ENCODE data around the gene DLG2. TPM values are rescaled to one million over a fixed set of nuclear protein-coding genes. Genes with fewer than 3 reads are reported as not detected.
A peak's percentile ranks its signal among the peaks of the same experiment; 100 is the strongest.
"Not testable (repeated sequence)": the region's sequence is repeated elsewhere in the genome, so short reads cannot be mapped to it uniquely, and the experiment has no call there.

The DLG2 gene
- total RNA-seq, 1 experiment from 2014 or later, result 0.72 TPM

GRCh38 chr11:85028329-85029101, 598.6 kb downstream of the DLG2 start:
- DNase-seq (ENCODE audit: low spot score), result no peak

DNA sequence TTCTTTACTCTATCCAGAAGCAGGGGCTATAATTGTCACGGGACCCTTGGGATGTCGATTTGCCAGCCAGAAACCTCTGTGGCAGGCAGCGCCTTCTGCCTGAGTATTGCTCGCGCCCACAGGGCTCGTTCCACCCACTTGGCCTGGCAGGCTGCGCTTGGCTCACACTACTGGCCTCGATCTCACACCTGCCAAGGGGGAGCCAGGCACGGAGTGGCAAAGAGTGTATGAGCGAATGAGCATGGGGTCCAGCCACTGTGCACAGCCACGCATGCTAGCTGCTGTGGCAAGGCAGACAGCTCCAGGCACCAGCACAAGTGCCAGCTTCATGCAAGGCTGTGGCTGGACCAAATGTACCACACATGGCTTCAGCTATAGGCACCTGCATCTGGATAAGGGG, 599.8 kb downstream of the DLG2 start:
- no peak for DNase-seq (ENCODE audit: low spot score)

GRCh38 chr11:85021058-85021457, 606.1 kb downstream of the DLG2 start:
- peak; percentile 13 for DNase-seq (ENCODE audit: low spot score)

GRCh38 chr11:84993386-84993785, 633.8 kb downstream of the DLG2 start:
- DNase-seq (ENCODE audit: low spot score), result no peak

GRCh38 chr11:84990141-84990540, 637.0 kb downstream of the DLG2 start:
- DNase-seq (ENCODE audit: low spot score), result no peak

DNA sequence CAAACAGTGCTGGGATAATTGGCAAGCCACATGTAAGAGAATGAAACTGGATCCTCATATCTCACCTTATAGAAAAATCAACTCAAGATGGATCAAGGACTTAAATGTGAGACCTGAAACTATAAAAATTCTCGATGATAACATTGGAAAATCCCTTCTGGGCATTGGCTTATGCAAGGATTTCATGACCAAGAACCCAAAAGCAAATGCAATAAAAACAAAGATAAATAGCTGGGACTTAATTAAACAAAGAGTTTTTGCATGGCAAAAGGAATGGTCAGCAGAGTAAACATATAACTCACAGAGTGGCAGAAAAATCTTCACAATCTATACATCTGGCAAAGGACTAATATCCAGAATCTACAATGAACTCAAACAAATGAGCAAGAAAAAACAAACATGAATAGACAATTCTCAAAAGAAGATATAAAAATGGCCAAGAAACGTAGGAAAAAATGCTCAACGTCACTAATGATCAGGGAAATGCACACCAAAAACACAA, 639.4 kb downstream of the DLG2 start:
- DNase-seq (ENCODE audit: low spot score), result not testable (repeated sequence)

DNA sequence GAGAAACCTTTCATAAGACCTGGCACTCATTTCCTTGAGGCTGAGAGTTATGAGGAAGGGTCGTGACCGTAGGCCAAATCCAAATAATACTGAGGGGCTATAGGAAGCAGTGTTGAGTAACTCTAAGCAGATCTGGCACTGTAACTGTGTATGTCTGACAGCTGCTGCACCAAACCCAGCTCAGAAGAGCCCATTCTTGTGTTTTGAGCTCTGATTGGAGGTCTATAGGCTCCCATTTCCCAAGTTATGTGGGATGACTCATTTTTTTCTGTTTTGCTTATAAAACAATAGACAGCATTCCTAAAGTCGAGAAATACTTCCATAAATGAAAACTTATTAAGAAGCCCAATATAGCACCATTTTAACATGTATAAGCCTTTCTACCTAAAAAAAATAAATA, 645.8 kb downstream of the DLG2 start:
- DNase-seq (ENCODE audit: low spot score), result no peak

- peak; percentile 8 for DNase-seq (ENCODE audit: low spot score)
These were observed 658.0 kb downstream of the DLG2 start for GRCh38 chr11:84969103-84969502.

GRCh38 chr11:84965484-84965883, 661.7 kb downstream of the DLG2 start:
- DNase-seq (ENCODE audit: low spot score), result no peak

DNA sequence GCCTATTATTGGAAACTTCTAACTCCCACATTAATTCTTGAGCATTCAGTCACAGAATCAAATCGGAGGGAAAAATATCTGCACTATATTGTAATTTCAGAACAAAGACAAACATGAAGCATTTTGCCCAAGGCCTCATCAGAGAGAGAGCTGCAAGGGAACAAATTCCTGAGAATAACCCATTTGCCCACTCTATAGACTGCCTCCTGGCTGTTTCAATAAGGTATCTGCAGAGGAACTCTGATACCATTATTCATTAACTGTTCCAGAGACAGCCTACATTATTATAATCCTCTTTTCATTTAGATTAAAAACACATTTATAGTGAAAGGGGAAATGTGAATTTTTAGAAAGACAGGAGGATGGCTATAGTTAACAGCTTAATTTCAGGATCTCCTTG, 663.9 kb downstream of the DLG2 start:
- no peak for DNase-seq (ENCODE audit: low spot score)

DNA sequence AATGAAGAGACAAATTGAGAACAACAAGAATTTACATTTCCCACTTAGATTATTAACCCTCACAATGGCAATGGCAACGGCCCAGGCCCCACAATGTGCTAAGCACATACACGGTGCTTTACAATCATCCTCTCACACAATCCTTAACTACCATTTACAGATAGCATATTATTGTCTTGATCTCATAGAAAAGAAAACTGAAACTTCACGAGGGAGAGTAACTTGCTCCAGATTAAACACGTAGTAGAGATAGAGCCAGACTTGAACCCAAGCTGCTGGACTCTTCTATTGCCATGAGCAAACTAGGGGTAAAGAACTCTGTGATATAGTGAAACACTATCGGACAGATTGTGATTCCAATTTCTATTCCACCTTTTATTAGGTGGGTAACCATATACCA, 665.1 kb downstream of the DLG2 start:
- no peak for DNase-seq (ENCODE audit: low spot score)

DNA sequence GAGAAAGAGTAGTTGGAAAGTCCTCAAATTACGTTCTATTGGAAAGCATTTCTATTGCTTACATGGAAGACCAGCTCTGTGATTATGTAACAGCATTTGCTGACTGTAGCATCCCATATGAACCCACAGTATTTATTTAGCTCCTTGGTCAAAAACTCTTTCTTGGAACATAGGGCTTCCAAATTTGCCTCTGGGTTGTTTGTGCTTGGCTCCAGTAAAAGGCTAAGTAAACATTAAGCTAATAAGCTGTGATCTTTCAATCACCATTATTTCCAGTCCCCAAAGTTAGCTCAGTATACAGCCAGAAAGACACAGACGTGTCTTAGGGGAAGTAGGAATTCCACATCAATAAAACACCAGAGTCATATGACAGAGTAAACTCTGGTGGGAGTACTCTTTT, 668.8 kb downstream of the DLG2 start:
- DNase-seq (ENCODE audit: low spot score), result no peak

DNA sequence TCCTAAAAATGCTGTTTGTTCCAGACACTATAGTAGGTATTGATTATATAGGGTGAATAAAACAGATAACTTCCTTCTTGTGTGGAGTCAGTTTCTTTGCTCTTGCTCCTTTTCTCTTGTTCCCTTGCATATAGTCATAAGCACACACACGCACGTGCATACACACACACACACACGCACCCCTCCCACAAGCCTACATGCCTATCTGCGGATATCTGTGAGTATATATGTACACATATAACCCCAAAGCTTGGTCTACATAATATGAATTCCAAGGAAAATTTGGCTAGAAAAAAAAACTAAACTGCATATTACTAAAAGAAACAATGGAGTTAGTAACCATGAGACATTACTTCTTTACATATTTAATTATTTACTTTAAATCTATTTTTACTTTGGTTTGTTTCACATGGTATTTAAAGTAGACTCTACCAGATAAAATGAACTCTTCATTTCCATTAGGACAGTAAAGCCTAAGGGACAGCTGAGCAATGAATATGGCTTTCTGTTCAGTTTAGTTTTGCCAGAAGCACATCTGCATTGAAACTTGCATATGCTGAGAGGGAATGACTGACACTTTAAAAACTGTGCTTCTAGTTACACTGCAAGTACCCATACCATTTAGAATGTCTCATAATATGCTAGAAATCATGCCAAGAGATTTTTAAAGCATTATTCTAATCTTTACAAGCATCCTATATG, 676.4 kb downstream of the DLG2 start:
- no peak for DNase-seq (ENCODE audit: low spot score)

DNA sequence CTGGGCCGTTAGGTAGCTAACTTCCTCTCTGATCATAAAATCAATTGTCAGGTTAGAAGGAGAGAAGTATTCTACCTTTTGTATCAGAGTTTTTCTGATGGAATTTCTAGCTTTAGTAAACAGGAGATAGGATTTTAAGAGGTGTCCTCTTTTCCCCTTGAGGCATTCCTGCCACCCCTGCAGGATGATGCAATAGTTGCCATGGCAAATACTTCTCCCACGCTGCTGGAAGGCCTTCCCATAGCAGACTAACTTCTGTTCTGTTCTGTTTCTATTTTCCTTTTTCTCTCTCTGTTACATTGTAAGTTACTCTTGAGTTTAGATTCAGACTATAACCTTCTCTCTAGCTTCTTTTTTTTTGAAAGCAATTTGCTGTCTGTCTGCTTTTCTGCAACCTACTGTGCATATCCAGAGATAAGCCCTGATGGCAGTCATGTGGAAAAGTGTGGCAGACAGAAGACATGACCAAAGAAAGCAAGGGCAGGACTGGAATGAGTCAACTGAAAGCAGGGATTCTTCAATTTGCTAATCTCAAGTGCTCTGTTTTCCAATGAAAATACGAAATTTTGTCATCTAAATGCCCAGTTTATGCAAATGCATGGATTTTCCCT, 679.1 kb downstream of the DLG2 start:
- no peak for DNase-seq (ENCODE audit: low spot score)

- DNase-seq (ENCODE audit: low spot score), result no peak
These were observed 680.1 kb downstream of the DLG2 start for GRCh38 chr11:84947070-84947469.

GRCh38 chr11:84930863-84931262, 696.3 kb downstream of the DLG2 start:
- no peak for DNase-seq (ENCODE audit: low spot score)

GRCh38 chr11:84929738-84930137, 697.4 kb downstream of the DLG2 start:
- no peak for DNase-seq (ENCODE audit: low spot score)

DNA sequence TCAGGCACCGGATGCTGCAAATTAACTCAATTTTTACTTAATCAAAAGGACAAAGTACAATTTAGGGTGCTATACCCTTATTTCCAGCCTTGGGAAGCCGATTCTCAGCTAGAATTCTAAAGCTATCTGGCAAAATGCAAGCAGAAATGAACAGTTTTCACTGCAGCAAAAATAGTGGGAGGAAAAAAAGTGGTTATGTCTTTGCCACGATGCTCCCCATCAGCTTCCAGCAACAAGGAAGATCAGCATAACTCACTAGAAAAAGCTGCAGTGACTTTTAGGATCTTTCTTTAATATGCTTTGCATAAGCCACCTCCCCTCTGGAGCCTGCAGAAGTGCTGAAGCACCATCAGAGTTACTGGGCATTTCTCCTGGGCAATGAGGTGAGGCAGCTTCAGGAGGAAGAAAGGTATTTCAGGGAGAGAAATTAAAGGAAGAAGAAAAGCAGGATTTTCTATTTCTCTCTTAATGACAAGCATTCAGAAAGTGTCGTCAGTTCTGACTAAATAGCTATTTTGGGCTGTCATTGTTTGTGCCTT, 702.9 kb downstream of the DLG2 start:
- no peak for DNase-seq (ENCODE audit: low spot score)

- no peak for DNase-seq (ENCODE audit: low spot score)
These were observed 703.7 kb downstream of the DLG2 start for GRCh38 chr11:84923489-84923888.

DNA sequence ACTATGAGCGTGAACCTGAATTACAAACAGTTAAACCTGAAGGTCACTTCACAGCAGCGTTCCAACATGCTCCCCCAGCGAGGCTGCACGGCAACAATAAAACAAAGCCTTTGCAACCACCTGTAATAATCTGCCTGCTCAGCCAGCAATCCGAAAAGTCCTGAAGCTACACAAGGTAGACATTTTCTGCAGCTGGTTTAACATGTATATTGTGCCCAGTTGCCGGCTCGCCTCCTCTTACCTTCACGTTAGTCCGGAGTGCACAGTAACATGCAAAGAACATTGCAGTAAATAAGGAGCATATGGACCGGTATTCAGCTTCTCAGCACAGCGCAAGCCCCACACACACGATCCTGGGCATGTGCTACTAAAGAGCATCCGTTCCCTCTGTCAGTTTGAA, 704.3 kb downstream of the DLG2 start:
- DNase-seq (ENCODE audit: low spot score), result no peak

- no peak for DNase-seq (ENCODE audit: low spot score)
These were observed 704.8 kb downstream of the DLG2 start for GRCh38 chr11:84922212-84922805.

- no peak for DNase-seq (ENCODE audit: low spot score)
These were observed 712.6 kb downstream of the DLG2 start for GRCh38 chr11:84914511-84914910.

Measured in A172 (cell line).